ENCODE results near the gene SURF2.
"Not testable (repeated sequence)": the region's sequence is repeated elsewhere in the genome, so short reads cannot be mapped to it uniquely, and the experiment has no call there.

The SURF2 gene

DNA sequence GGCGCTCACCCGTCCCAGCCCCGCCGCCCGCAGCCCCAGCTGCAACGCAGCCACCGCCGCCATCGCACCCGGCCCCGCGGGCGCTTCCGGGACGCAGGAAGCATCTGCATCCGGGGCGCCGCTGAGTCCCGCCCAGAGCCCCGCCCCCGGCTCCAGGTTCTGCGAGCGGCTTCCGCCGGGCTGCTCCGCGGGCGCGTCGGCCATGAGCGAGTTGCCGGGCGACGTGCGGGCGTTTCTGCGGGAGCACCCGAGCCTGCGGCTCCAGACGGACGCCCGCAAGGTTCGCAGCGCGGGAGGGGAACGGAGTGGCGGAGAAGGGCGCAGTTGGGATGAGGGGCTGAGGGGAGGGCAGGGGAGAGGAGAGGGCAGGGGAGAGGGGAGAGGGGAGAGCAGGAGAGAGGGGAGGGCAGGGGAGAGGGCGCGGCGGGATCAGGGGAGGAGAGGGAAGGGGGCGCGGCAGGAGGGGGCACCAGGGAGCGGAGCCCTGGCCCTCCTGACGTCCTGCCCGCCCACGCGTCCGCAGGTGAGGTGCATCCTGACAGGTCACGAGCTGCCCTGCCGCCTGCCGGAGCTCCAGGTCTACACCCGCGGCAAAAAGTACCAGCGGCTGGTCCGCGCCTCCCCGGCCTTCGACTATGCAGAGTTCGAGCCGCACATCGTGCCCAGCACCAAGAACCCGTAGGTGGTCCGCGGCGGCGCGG, at the start of gene SURF2, which contains the start of gene SURF1:
SURF2 (plus strand) TSS at position 160 of the 701 bp plus-strand sequence; CDS start at position 203, 43 bp downstream.
SURF1 (minus strand) TSS at position 97 of the 701 bp plus-strand sequence; CDS start at position 63, 34 bp downstream.
- DNase-seq, result peak; percentile 88

DNA sequence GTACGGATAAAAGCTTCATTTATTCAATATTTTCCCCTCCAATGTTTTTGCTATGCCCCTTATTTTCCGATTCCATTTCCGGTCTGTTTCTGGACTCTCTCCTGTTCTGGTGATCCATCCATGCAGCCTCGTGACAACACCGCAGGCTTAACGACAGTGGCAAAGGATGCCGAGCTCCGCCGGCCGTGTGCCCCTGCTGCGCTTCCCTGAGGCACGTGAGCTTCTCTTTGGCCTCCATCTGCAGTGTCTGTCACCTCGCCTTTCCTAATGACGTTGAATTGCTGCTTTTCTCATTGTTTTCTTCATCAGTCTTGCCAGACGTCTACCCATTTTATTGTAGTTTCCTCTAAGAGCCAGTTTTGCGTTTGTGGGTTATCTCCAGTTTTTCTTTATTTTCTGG, 49.0 kb upstream of the SURF2 start:
- DNase-seq, result no peak

DNA sequence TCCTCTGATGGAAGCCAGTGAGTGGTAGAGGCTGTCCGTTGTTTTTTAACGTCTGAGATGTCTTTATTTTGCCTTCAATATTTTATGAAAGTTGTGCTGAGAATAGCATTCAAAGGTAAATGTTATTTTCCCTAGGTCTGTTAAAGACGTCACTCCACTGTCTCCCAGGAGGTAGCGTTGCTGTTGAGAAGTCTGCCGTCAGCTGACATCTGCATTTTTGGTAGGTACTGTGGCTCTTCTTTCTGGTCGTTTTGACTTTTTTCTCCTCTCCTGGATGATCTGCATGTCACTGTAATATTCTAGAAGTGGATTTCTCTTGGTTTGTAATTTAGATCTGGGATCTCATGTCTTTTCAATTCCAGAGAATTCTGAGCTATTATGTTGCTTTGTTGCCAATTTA, 46.7 kb upstream of the SURF2 start:
- DNase-seq, result no peak

DNA sequence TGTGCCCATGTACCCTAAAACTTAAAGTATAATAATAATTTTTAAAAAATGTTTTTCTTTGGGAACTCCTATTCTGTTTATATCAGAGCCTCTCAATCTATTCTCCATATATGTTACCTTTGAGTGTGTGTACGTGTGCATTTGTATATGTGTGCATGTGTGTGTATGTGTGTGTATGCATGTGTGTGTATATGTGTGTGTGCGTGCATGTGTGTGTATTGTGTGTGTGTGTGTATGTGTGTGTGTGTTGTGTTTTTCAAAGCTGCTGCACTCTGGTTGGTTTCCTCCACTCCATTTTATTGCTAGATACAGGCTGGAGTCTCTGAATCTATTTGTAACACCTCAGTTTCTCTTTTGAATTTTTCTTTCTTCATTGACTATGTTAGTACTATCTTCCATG, 40.4 kb upstream of the SURF2 start:
- no peak for DNase-seq

DNA sequence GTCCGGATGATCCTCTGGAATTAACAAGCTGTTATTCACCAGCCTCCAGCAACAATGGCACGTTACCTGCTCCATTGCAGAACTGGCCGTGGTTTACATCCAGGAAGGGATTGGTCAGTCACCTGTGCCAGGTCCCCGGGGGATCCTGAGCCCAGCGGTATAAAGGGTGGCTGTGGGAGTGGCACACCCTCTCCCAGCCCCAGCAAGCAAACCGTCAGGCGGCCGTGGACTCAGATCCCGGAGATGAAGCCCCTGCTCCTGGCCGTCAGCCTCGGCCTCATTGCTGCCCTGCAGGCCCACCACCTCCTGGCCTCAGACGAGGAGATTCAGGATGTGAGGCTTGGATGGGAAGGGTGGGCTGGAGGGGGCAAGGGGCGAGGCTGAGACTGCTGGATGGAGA, 38.8 kb upstream of the SURF2 start:
- DNase-seq, result not testable (repeated sequence)

DNA sequence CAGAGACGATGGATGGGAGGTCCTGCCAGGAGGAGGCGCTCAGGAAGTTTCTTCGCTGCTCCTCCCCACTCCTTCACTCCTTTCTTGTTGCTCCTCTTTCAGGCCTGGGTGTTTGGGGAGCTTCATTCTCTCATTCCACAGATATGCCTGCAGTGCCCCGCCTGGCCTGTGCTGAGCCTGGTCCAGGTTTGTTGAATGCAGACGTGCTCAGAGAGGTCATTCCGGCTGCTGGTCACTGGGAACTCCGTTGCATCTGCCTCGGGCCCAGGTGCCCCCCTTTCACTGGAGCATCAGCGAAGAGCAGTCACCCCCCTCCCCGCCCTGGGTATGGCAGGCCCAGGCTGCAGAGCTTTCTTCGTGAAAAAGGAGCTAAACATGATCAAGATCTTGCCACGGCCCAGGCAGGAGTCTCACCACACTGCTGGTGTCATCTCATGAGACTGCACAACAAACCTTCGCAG, 35.9 kb upstream of the SURF2 start:
- no peak for DNase-seq

DNA sequence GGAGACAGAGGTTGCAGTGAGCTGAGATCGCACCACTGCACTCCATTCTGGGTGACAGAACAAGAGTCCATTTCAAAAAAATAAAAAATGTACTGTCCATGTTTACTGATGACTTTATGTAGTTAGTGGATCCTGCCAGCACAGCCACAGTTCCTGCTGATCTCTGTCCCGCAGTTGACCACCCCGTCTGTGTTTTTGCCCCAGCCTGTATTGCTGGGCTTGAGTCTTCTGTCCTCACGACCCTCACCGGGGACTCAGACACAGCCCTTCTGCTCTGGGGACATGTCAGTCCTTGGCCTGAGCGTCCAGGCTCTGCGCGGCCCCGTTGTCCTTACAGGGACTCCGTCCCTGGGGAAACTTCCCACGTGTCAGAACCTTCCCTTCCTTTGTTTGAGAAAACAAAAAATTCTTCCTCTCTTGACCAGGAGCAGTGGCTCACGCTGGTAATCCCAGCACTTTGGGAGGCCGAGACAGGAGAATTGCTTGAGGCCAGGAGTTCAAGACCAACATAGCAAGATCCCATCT, 34.9 kb upstream of the SURF2 start:
- no peak for DNase-seq

DNA sequence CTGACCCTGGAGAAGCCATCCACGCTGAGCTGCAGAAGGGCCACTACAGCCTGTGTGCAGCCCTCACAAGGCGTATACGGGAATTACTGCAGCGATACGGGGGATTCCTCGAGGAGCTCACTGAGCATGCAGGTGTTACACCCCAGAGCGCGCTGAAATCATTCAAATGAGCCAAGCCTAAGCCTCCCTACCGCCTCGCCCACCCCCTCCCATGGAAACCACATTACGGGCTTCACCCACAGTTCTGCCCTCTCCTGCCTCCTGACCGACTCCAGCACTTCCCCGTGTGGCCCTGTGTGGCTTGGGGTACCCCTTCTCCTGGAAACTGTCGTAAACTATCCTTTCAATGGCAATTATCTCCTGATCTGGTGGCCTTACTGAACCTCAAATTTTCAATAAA, 33.6 kb upstream of the SURF2 start:
- no peak for DNase-seq

DNA sequence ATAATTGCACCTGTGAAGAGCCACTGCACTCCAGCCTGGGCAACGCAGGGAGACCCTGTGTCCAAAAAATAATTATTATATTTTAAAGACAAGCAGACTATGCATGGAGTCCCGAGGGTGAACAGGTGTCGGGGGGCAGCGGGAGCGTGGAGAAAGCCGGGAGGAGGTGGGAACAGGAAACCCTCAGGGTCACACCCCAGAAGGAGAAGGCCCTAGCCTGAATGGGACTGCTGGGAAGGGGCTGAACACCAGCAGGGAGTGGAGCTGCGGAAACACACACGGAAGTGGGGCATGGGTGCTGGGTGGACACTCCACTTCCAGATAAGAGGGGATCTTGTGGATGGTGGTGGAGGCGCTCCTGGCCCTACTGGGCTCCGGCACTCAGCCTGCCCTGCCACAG, 33.1 kb upstream of the SURF2 start:
- DNase-seq, result no peak

DNA sequence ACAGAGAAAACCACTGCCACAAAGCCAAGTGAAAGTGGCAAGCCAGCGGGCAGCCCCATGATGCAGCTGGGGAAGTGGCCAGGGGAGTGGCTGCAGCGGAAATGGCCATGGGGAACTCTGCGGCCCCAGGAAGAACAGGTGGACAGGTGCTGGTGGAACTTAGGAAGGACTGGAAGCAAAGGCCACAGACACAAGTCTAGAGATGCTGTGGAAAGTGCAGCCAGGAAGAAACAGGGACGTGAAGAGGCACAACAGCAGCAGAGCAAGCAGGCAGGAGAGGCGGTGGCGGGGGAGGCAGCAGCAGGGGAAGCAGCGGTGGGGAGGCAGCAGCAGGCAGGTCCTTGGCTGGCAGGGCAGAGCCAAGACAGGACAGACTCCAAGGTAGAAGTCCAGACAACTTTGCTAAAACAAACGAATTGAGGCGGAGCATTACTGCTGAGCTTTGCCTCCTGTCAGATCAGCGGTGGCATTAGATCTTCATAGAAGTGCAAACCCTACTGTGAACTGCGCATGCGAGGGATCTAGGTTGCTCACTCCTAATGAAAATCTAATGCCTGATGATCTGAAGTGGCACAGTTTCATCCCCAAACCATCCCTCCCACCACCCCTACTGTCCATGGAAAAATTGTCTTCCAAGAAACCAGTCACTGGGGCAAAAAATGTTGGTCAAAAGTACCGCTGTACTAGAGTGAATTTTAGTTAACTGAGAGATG, 32.2 kb upstream of the SURF2 start:
- DNase-seq, result no peak

DNA sequence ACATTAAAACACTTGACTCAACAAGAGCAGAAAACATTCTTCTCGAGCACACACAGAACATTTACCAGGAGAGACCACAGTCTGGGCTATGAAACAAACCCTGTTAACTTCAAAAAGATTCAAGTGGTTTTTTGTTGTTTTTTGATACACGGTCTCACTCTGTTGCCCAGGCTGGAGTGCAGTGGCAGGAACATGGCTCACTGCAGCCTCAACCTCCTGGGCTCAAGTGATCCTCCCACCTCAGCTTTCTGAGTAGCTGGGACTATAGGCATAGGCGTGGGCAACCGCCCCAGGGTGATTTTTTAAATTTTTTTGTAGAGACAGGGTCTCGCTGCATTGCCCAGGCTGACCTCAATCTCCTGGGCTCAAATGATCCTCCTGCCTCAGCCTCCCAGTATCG, 29.3 kb upstream of the SURF2 start:
- not testable (repeated sequence) for DNase-seq

DNA sequence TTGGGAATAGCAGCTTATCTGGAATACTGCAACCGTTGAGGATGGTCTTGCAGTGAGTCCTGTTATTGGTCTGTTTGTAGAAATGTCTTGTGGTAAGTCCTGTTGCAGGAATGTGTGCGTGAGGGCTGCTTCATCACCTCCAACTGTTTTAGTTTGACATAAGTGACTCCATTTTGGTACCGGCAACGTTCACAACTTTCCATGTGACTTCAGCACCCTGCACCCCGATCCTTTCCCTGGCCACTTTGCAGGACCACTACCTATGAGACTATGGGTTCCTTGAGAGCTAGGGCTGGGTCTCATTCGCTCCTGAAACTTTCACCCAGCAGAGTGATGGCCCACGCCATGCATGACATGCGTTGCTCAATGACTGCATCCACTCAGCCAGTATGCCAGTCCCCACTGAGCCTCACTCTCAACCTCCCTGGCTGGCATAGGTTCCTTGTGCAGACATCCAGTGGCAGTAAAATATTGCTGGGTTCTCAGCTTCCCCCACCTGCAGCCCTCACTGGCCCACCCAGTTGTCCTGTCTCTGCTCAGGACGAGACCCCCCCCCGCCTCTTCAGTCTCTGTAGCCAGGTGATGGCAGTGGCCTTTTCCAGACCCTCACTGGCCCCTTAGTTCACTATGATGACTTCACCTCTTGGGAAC, 28.4 kb upstream of the SURF2 start:
- DNase-seq, result no peak

DNA sequence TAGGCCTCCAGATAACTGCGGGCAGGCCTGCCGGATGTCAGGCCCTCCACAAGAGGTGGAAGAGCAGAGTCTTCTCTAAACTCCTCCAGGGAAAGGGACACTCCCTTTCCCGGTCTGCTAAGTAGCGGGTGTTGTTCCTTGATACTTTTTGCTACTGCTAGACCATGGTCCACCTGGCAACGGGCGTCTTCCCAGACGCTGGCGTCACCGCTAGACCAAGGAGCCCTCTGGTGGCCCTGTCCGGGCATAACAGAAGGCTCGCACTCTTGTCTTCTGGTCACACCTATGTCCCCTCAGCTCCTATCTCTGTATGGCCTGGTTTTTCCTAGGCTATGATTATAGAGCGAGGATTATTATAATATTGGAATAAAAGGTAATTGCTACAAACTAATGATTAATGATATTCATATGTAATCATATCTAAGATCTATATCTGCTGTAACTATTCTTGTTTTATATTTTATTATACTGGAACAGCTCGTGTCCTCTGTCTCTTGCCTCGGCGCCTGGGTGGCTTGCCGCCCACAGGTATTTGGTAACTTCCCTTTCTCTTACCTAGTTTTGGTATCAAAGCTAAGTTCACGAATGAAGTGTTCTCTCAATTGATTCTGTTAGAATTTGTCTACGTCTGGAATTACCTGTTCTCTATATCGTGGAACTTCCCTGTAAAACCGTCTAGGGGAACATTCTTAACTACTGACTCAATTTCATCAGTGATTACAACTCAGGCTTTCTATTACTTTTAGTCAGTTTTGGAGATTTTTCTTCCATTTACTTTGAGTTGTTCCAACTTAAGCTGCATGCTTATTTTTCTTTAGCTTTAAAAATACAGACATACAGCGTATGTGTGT, 26.8 kb upstream of the SURF2 start:
- not testable (repeated sequence) for DNase-seq

DNA sequence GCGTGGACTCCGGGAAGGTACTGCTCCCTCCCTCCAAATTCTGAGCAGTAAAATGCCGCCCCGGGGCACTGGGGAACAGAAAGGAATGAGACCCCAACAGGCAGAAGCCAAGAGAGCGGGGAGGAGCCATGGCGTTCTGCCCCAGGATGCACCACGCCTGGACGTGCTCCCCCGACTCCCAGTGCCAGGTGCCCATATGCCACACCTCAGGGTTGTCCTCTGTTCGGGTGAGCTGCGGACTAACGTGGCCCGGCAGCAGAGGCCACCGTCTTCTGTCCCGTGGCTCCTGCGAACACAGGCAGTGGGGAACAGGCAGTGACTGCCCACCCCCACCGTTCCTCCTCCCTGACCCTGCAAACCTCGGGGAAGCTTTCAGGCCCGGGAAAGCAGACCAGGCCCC, 25.1 kb upstream of the SURF2 start:
- no peak for DNase-seq

DNA sequence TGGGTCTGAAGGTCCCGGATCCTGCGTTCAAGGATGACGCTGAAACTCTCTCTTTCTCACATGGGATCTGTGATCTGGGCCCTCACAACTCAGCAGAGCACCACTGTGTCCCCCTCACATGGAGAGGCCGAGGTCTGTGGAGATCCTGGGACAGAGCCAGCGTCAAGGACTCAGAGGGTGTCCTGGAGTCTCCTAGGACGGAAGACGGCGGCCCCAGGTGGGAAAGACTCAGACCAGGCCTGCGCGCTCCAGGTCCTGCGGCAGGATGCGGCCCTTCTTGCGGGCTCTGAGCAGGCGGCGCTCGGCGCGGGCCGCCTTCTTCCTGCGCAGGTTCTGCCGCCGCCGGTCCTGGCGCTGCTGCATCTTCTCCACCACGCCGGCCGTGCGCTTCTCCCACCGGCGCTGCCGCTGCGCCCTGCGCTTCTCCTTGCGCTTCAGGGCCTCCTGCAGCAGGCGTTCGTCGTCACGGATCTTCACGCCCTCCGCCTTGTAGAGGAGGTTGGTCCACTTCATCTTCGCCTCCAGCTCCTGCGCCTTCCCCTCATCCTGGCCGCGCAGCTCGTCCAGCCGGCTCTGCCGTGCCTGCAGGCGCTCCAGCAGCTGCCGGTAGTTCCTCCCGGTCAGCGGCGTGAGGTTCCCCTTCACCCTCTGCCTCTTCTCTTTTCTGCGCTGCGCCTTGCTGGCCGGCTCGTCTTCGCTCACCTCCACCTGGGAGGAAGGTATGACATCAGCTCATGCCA, 24.5 kb upstream of the SURF2 start:
- DNase-seq, result no peak

DNA sequence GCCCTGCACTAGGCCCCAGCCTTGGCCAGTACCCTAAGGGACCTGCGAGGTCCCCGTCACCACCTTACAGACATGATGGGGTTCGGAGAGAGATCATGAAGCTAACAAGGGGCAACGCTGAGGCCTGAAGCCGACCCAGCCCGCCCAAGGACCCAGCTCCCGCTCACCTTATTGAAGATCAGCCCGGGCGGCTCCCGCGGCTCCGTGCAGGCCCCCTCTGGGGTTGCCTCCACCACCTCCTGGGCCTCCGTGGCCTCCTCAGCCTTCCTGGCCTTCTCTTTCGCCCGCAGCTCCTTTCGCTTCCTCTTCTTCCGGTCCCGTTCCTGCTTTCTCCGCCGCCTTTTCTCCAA, 24.0 kb upstream of the SURF2 start:
- DNase-seq, result no peak

DNA sequence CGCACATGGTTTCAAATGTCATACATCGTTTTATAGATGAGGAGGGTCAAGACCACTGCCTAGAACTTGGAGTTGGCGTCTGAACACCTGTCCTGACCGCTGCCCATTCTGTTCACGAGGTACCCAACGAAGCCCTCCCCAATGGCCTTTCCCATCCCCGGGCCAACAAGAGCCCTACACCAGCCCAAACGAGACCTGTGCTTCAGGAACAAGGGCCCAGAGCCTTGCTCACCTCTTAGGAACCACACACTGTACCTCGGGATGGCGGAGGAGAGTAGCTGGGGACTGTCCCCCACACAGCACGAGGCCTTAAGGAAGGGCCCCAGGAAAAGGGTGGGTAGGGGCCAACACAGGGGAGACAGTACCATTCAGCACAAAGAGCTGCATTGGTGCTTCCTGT, 23.3 kb upstream of the SURF2 start:
- no peak for DNase-seq

DNA sequence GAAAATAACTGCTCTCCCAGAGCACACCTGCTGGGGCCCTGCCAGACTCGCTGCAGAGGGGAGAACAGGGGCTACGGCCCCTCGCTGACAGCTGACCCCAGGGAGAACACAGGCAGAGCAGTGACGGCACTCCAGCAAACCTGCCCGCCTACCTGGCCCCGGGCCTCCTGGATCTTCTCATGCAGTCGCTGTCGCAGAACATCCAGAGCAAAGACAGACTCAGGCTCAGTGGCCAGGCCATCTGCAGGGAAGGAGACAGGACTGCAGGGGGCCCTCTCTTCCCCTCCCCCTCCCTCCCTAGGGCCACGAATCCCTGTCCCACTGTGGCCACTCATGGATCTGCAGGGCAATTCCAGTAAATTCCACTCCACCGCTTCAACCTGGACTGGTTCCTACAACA, 22.8 kb upstream of the SURF2 start:
- no peak for DNase-seq

DNA sequence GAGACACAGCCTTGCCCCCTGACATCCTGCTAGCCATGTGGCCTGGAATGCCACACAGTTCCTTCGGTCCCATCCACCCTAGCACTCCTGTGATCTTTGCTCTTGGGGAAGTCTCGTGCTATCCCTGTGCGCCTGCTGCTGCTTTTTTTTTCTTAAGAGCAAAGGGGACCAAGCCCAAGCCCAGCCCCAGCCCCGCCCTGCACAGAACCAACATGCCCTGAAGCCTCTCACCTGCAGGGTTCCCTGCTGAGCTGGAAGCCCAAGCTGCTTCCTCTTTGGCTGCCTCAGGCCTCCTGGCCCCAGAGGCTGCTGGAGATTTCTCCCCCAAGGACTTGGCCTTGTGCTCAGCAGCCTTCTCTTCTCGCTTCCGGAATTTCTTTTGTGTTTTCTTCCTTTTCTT, 22.2 kb upstream of the SURF2 start:
- DNase-seq, result no peak

DNA sequence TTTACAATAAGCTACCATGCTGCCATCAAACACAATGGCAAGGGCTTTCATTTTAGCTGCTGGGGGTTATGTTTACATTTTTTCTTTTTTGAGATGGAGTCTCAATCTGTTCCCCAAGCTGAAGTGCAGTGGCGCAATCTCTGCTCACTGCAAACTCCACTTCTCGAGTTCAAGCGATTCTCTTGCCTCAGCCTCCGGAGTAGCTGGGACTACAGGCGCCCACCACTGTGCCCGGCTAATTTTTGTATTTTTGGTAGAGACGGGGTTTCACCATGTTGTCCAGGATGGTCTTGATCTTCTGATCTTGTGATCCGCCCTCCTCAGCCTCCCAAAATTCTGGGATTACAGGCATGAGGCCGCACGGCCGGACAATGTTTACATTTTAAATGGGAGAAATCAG, 21.5 kb upstream of the SURF2 start:
- DNase-seq, result not testable (repeated sequence)

DNA sequence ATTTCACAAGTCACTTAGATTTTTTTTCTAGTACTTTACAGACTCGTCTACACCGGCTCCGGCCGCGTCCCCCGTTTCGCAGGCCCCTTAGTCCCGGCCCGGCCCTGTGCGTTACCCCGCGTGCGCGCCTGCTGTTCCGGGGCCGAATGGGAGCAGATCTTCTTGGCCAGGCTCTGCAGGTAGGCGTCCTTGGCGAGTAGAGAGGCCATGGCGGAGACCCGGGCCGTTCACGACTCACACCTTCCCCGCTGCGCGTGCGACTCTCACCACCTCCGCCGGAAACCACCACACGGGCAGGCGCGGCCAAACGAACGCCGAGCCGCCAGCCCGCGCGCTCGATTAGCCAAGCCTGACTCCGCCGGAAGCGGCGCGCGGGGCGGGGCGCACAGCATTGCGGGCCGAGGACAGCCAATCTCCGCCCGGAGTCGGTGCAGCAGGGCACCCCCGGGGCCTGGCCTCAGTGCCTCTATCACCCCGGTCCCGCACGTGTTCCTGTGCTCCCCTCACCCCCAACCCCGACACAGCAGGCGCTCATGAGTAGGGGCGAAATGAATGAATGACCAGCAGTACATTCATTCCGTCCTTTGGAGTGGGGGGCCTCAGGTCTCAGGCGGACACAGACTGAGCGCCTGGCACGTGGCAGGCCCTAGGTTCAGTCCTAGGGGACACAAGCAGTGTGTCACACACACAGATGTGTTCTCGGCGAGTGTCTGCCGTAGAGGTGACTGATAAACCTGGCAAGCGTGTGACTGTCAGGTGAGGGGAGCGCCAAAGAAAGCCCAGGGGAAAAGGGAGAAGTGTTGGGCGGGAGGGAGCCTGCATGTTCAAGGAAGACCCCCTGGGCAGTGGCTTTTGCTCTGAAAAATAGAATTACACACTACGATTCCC, 20.2 kb upstream of the SURF2 start, which contains the start of gene SURF6:
SURF6 (minus strand) TSS at position 265 of the 888 bp plus-strand sequence; CDS start at position 209, 56 bp downstream.
- peak; percentile 86 for DNase-seq
